ENCODE measurements around the gene ECE1. TPM values are rescaled to one million over a fixed set of nuclear protein-coding genes. Genes with fewer than 3 reads are reported as not detected.

Gene ECE1
- 140 TPM for total RNA-seq
- 10 to 100 TPM; 25.7 to 32.3 (median 27.7) TPM for polyA plus RNA-seq

- no peaks in the 10 kb centered on the region for H3K27me3 Mint-ChIP-seq
- DNase-seq (peak; percentile 56 to 74 (median 61)), ATAC-seq (ENCODE audit: low read depth in 2 of 2) (no peak)
- H3K27ac Mint-ChIP-seq: peak within 1 kb of the TSS; percentile 96 to 100 (median 98)
- H3K4me3 Mint-ChIP-seq: peak within 1 kb of the TSS; percentile 92 to 97 (median 96)
- Histone ChIP-seq H3K27ac (ENCODE audit: insufficient read depth, low read length, poor library complexity, severe bottlenecking) (peak within 1 kb of the TSS; percentile 97), H3K9me3 (ENCODE audit: control insufficient read depth in 2 of 2, low read length in 2 of 2) (no peaks in the 10 kb centered on the region), H3K4me1 (ENCODE audit: control insufficient read depth, insufficient read depth, low read length, poor library complexity, severe bottlenecking) (peaks cover 69% of the 10 kb centered on the region), H3K27me3 (ENCODE audit: control insufficient read depth, insufficient read depth, low read length) (no peaks in the 10 kb centered on the region), H3K36me3 (ENCODE audit: control insufficient read depth, insufficient read depth, low read length) (peaks cover 9% of the 10 kb centered on the region), H3K4me3 (ENCODE audit: low read depth, low read length) (peak within 1 kb of the TSS; percentile 85)
- H3K4me1 Mint-ChIP-seq: peaks cover 11 to 67% (median 47%) of the 10 kb centered on the region in 4 donors
- no peaks in the 10 kb centered on the region for H3K9me3 Mint-ChIP-seq
- H3K36me3 Mint-ChIP-seq: no peaks in the 10 kb centered on the region
Observed at GRCh38 chr1:21289700-21290545, at the start of gene ECE1. TSS of gene ECE1 (minus strand) at chr1:21290463. CDS start at chr1:21290414, 49 bp downstream.

- H3K36me3 ChIP-seq (ENCODE audit: control insufficient read depth, insufficient read depth, low read length): no peaks in the 10 kb centered on the region
- peak overlapping the region; percentile 8 for H3K27ac ChIP-seq (ENCODE audit: insufficient read depth, low read length, poor library complexity, severe bottlenecking)
- Mint-ChIP-seq H3K4me1 (peaks cover 0 to 93% (median 57%) of the 10 kb centered on the region in 4 donors), H3K36me3 (peaks cover 4% of the 10 kb centered on the region), H3K27ac (peak overlapping the region; percentile 79 to 89 (median 83)), H3K4me3 (peak overlapping the region in 3 of 4 donors; percentile 11 to 92 (median 57)), H3K27me3 (peaks cover 4% of the 10 kb centered on the region), H3K9me3 (no peaks in the 10 kb centered on the region)
- DNase-seq (no peak), ATAC-seq (ENCODE audit: low read depth in 2 of 2) (no peak)
- no peaks in the 10 kb centered on the region for H3K9me3 ChIP-seq (ENCODE audit: control insufficient read depth in 2 of 2, low read length in 2 of 2)
- H3K27me3 ChIP-seq (ENCODE audit: control insufficient read depth, insufficient read depth, low read length): no peaks in the 10 kb centered on the region
- H3K4me3 ChIP-seq (ENCODE audit: low read depth, low read length): no peak overlapping the region
- peaks cover 77% of the 10 kb centered on the region for H3K4me1 ChIP-seq (ENCODE audit: control insufficient read depth, insufficient read depth, low read length, poor library complexity, severe bottlenecking)
Observed at GRCh38 chr1:21339356-21340229, 49.3 kb upstream of the ECE1 start.

GRCh38 chr1:21338573-21339355 lies 48.5 kb upstream of the ECE1 start:
- peak overlapping the region; percentile 63 to 83 (median 78) for H3K27ac Mint-ChIP-seq
- Histone ChIP-seq H3K4me3 (ENCODE audit: low read depth, low read length) (no peak overlapping the region), H3K9me3 (ENCODE audit: control insufficient read depth in 2 of 2, low read length in 2 of 2) (no peaks in the 10 kb centered on the region), H3K27ac (ENCODE audit: insufficient read depth, low read length, poor library complexity, severe bottlenecking) (no peak overlapping the region), H3K4me1 (ENCODE audit: control insufficient read depth, insufficient read depth, low read length, poor library complexity, severe bottlenecking) (peaks cover 77% of the 10 kb centered on the region), H3K27me3 (ENCODE audit: control insufficient read depth, insufficient read depth, low read length) (no peaks in the 10 kb centered on the region), H3K36me3 (ENCODE audit: control insufficient read depth, insufficient read depth, low read length) (no peaks in the 10 kb centered on the region)
- DNase-seq (no peak), ATAC-seq (ENCODE audit: low read depth in 2 of 2) (no peak)
- H3K4me1 Mint-ChIP-seq: peaks cover 5 to 96% (median 61%) of the 10 kb centered on the region in 4 donors
- H3K9me3 Mint-ChIP-seq: no peaks in the 10 kb centered on the region
- peaks cover 4% of the 10 kb centered on the region for H3K36me3 Mint-ChIP-seq
- H3K4me3 Mint-ChIP-seq: peak overlapping the region in 3 of 4 donors; percentile 28 to 92 (median 57)
- H3K27me3 Mint-ChIP-seq: peaks cover 1% of the 10 kb centered on the region

- H3K4me1 ChIP-seq (ENCODE audit: control insufficient read depth, insufficient read depth, low read length, poor library complexity, severe bottlenecking): peaks cover 75% of the 10 kb centered on the region
- no peak overlapping the region for H3K27ac ChIP-seq (ENCODE audit: insufficient read depth, low read length, poor library complexity, severe bottlenecking)
- peaks cover 6 to 95% (median 58%) of the 10 kb centered on the region in 4 donors for H3K4me1 Mint-ChIP-seq
- H3K9me3 Mint-ChIP-seq: no peaks in the 10 kb centered on the region
- no peak for DNase-seq
- H3K4me3 ChIP-seq (ENCODE audit: low read depth, low read length): no peak overlapping the region
- no peaks in the 10 kb centered on the region for H3K9me3 ChIP-seq (ENCODE audit: control insufficient read depth in 2 of 2, low read length in 2 of 2)
- no peaks in the 10 kb centered on the region for H3K36me3 ChIP-seq (ENCODE audit: control insufficient read depth, insufficient read depth, low read length)
- no peaks in the 10 kb centered on the region for H3K27me3 Mint-ChIP-seq
- peak overlapping the region in 2 of 3 donors; percentile 63 to 83 for H3K27ac Mint-ChIP-seq
- H3K4me3 Mint-ChIP-seq: peak overlapping the region in 3 of 4 donors; percentile 36 to 78 (median 61)
- ATAC-seq (ENCODE audit: low read depth in 2 of 2): no peak
- H3K36me3 Mint-ChIP-seq: peaks cover 4% of the 10 kb centered on the region
- no peaks in the 10 kb centered on the region for H3K27me3 ChIP-seq (ENCODE audit: control insufficient read depth, insufficient read depth, low read length)
Observed at GRCh38 chr1:21337928-21338572, 47.8 kb upstream of the ECE1 start.

GRCh38 chr1:21337454-21337927 lies 47.2 kb upstream of the ECE1 start:
- DNase-seq (no peak), ATAC-seq (ENCODE audit: low read depth in 2 of 2) (no peak)
- peak overlapping the region in 1 of 3 donors; percentile 25 for H3K27ac Mint-ChIP-seq
- no peaks in the 10 kb centered on the region for H3K27me3 Mint-ChIP-seq
- no peaks in the 10 kb centered on the region for H3K9me3 ChIP-seq (ENCODE audit: control insufficient read depth in 2 of 2, low read length in 2 of 2)
- H3K4me1 ChIP-seq (ENCODE audit: control insufficient read depth, insufficient read depth, low read length, poor library complexity, severe bottlenecking): peaks cover 72% of the 10 kb centered on the region
- no peak overlapping the region for H3K4me3 ChIP-seq (ENCODE audit: low read depth, low read length)
- H3K27ac ChIP-seq (ENCODE audit: insufficient read depth, low read length, poor library complexity, severe bottlenecking): no peak overlapping the region
- peak overlapping the region in 3 of 4 donors; percentile 19 to 78 (median 61) for H3K4me3 Mint-ChIP-seq
- H3K27me3 ChIP-seq (ENCODE audit: control insufficient read depth, insufficient read depth, low read length): no peaks in the 10 kb centered on the region
- H3K4me1 Mint-ChIP-seq: peaks cover 6 to 94% (median 58%) of the 10 kb centered on the region in 4 donors
- no peaks in the 10 kb centered on the region for H3K36me3 ChIP-seq (ENCODE audit: control insufficient read depth, insufficient read depth, low read length)
- H3K9me3 Mint-ChIP-seq: no peaks in the 10 kb centered on the region
- peaks cover 4% of the 10 kb centered on the region for H3K36me3 Mint-ChIP-seq

GRCh38 chr1:21337010-21337437 lies 46.8 kb upstream of the ECE1 start:
- peak overlapping the region in 3 of 4 donors; percentile 19 to 78 (median 52) for H3K4me3 Mint-ChIP-seq
- no peak for DNase-seq
- H3K27ac Mint-ChIP-seq: peak overlapping the region in 1 of 3 donors; percentile 60
- ATAC-seq (ENCODE audit: low read depth in 2 of 2): no peak
- peaks cover 4% of the 10 kb centered on the region for H3K36me3 Mint-ChIP-seq
- H3K4me1 Mint-ChIP-seq: peaks cover 6 to 93% (median 59%) of the 10 kb centered on the region in 4 donors
- Histone ChIP-seq H3K4me1 (ENCODE audit: control insufficient read depth, insufficient read depth, low read length, poor library complexity, severe bottlenecking) (peaks cover 72% of the 10 kb centered on the region), H3K27me3 (ENCODE audit: control insufficient read depth, insufficient read depth, low read length) (no peaks in the 10 kb centered on the region), H3K4me3 (ENCODE audit: low read depth, low read length) (no peak overlapping the region), H3K27ac (ENCODE audit: insufficient read depth, low read length, poor library complexity, severe bottlenecking) (no peak overlapping the region), H3K9me3 (ENCODE audit: control insufficient read depth in 2 of 2, low read length in 2 of 2) (no peaks in the 10 kb centered on the region), H3K36me3 (ENCODE audit: control insufficient read depth, insufficient read depth, low read length) (no peaks in the 10 kb centered on the region)
- no peaks in the 10 kb centered on the region for H3K9me3 Mint-ChIP-seq
- no peaks in the 10 kb centered on the region for H3K27me3 Mint-ChIP-seq

Measured in CD4-positive, CD25-positive, alpha-beta regulatory T cell (primary cell).